GM13976 (cell line): Measurements from ENCODE around the gene RASA1.
"Not testable (repeated sequence)": the region's sequence is repeated elsewhere in the genome, so short reads cannot be mapped to it uniquely, and the experiment has no call there.

Experiments used
- DNase-seq: peaks from one replicate; pipeline ENCODE4 v3.0.0; 2012; ENCODE audit warnings: low spot score
- in situ Hi-C: fragments of 300-500 bp; cut with MboI; formaldehyde crosslinking; loops from one replicate; pipeline ENCODE4 v1.12.0; 2022; ENCODE audit warnings: low sequenced_read_pairs, mixed read lengths, inconsistent platforms; ENCODE audit not compliant: unreplicated experiment
- TF ChIP-seq, protein P1 (sequence below): IDR thresholded peaks from 2 replicates; pipeline ENCODE4 v1.5.1; 2012; ENCODE audit warnings: borderline replicate concordance, mild to moderate bottlenecking; ENCODE audit not compliant: insufficient read depth; ENCODE audit errors: extremely low read depth, missing control alignments, control extremely low read depth

Gene RASA1

DNA sequence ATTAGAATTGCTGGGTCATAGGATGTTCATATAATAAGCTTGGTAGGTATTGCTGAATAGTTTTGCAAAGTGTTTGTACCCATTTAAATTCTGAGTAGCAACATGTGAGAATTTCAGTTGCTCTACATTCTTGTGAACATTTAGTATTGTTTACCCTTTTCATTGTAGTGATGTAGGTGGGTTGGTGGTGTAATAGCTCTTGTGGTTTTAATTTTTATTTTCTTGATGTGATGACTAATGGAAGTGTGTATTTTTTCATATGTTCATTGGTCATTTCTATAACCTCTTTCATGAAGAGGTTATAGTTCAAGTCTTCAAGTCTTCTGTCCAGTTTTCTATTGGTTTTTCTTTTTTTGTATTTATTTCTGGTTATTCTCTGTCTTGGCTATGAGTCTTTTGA is 34.4 kb downstream of the RASA1 start:
- in situ Hi-C loops = no loop called here
- no peak for DNase-seq

DNA sequence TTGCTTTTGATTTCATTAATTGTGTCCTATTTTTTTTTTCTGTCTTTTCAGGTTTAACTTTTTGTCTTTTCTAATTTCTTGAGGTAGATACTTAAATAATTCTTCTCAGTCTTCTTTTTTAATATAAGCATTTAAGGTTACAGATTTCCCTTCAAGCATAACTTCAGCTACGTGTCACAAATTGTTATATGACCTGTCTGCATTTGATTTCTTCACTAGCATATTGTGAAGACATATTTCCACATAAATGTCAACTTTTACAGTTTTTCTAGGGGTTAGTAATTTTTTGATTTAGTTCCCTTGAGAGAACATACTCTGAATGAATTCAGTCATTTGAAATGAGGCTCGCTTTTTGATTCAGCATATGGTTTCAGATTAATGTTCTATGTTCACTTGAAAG is 35.6 kb downstream of the RASA1 start:
- TF ChIP-seq, protein P1, sequence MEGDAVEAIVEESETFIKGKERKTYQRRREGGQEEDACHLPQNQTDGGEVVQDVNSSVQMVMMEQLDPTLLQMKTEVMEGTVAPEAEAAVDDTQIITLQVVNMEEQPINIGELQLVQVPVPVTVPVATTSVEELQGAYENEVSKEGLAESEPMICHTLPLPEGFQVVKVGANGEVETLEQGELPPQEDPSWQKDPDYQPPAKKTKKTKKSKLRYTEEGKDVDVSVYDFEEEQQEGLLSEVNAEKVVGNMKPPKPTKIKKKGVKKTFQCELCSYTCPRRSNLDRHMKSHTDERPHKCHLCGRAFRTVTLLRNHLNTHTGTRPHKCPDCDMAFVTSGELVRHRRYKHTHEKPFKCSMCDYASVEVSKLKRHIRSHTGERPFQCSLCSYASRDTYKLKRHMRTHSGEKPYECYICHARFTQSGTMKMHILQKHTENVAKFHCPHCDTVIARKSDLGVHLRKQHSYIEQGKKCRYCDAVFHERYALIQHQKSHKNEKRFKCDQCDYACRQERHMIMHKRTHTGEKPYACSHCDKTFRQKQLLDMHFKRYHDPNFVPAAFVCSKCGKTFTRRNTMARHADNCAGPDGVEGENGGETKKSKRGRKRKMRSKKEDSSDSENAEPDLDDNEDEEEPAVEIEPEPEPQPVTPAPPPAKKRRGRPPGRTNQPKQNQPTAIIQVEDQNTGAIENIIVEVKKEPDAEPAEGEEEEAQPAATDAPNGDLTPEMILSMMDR = no peak
- no peak for DNase-seq
- in situ Hi-C loops = no loop called here

More for the DNA sequence above, 34.4 kb downstream of the RASA1 start:
- TF ChIP-seq, protein P1 = no peak

DNA sequence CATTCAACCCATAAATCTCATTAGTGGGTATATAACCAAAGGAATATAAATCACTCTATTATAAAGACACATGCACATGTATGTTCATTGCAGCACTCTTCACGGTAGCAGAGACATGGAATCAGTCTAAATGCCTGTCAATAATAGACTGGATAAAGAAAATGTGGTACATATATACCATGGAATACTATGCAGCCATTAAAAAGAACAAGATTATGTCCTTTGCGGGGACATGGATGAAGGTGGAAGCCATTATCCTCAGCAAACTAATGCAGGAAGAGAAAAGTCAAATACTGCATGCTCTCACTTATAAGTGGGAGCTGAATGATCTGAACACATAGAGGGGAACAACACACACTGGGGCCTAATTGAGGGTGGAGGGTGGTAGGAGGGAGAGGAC is 38.4 kb downstream of the RASA1 start:
- in situ Hi-C loops, DNase-seq: not testable (repeated sequence)

DNA sequence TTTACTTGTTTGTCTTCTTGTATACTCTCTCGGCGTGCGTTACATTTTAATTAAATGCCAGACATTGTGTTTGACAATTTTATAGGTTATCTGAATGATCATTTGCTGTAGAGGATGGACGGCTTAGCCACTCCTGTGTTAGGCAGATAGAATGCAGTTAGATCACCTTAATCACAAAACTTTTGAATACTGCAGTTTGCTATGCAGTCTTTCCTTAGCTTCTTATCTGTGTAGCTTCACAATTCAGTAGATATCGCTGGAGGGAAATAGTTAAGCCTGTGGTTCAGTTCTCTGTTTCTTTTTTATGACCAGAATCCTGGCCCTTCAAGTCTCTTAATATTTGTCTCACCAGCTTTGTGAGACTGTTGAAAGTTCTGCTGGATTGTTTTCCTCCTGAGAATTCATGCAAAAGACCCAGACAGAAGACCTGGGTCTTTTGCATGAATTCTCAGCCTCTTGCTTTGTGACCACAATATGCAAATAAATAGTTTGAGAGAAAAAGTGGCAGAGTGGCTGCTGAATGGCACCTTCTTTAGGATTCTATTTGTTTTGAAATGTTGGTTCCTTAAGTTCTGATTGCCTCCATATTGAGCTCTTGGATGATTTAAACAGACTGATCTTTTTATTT is 40.2 kb downstream of the RASA1 start:
- TF ChIP-seq, protein P1 = no peak
- no peak for DNase-seq
- in situ Hi-C loops = no loop called here

DNA sequence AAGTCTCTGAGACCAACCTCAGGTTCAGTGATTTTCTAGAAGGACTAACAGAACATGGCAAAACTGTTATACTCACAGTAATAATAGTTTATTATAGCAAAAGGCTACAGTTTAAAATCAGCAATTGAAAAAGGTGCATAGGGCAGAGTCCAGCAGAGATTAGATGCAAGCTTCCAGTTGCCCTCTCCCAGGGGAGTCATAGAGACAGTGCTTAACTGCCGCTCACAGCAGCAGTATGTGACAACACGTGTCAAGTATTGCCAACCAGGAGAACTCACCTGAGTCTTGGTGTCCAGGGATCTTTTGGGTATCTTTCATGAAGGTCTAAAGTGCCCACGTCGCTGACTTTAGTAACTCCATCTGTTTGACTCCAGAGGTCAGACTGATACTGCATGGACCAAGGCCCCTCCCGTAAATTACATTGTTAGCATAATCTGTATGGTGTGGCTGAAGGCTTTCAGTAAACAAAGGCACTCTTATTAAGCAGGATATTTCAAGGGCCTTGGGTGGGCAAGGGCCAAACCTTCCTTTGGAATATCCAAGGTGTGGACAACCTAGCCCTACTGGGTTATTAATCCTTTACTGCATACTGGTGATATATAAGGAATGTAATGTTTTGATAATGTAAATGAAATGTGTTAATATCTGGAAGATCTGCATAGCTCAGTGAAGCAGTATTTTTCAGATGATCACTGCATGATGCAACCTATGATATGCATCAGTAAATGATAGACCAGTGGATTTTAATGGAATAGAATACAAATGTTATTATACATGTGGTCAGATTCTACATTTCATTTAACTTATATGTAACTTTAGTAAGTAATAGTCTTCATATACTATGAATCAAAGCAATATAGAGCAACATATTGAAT is 44.0 kb downstream of the RASA1 start:
- in situ Hi-C loops = no loop called here

DNA sequence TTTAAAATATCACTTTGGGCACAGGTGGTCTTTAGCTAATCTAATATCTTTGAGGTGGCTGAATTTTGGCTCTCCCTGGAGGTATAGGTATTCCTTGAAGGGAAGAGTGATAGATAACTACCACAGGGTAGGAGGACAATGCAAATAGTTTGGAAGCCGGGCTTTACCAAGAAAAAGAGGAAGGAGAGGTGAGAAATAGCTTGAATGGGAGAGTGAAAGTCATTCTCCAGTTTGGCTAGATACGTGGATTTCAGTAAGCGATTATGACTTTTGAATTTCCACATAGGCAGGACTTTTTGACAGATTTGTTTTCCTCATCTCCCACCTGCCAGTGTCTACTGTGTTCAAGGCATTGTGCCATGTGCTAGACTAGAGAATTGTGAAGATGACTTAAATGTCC is 45.5 kb downstream of the RASA1 start:
- in situ Hi-C loops = no loop called here
- no peak for DNase-seq
- TF ChIP-seq, protein P1 = no peak

More for the DNA sequence above, 44.0 kb downstream of the RASA1 start:
- TF ChIP-seq, protein P1 = no peak
- DNase-seq = no peak

DNA sequence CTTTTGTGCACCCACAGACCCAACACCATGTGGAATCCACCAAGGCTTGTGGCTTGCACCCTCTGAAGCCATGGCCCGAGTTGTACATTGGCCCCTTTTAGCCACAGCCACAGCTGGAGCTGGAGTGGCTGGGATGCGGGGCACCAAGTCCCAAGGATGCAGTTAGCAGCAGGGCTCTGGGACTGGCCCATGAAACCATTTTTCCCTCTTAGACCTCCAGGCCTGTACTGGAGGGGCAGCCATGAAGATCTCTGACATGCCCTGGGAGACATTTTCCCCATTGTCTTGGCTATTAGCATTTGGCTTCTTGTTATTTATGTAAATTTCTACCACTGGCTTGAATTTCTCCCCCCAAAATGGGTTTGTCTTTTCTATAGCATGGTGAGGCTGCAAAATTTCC is 51.8 kb downstream of the RASA1 start:
- in situ Hi-C loops = no loop called here

More for the DNA sequence above, 51.8 kb downstream of the RASA1 start:
- TF ChIP-seq, protein P1 = no peak
- no peak for DNase-seq
